ENCODE data around the gene TLR8. TPM values are rescaled to one million over a fixed set of nuclear protein-coding genes. Genes with fewer than 3 reads are reported as not detected.
"Not testable (repeated sequence)": the region's sequence is repeated elsewhere in the genome, so short reads cannot be mapped to it uniquely, and the experiment has no call there.

TLR8 gene
- total RNA-seq, 4 donors from 2014 or later: 0.42 to 0.97 (median 0.62) TPM

- intact Hi-C loops (cut with DNase I; ENCODE audit: low total_unique reads) (no loop called here), in situ Hi-C loops (cut with MboI; ENCODE audit: low sequenced_read_pairs in 4 of 4) (loop anchor here in 3 of 4 donors (25.0 kb wide), 1 partner anchor 526 kb away; no protein-coding TSS in a partner anchor)
- DNase-seq: no peak
- no peak for ATAC-seq
- Histone ChIP-seq H3K9me3 (no peaks in the 10 kb centered on the region), H3K4me1 (no peaks in the 10 kb centered on the region), H3K27ac (no peak overlapping the region), H3K27me3 (no peaks in the 10 kb centered on the region), H3K36me3 (no peaks in the 10 kb centered on the region), H3K4me3 (no peak overlapping the region)
- no peak for TF ChIP-seq POLR2A (IDR thresholded peaks at IDR 0.05)
- TF ChIP-seq, protein P1, sequence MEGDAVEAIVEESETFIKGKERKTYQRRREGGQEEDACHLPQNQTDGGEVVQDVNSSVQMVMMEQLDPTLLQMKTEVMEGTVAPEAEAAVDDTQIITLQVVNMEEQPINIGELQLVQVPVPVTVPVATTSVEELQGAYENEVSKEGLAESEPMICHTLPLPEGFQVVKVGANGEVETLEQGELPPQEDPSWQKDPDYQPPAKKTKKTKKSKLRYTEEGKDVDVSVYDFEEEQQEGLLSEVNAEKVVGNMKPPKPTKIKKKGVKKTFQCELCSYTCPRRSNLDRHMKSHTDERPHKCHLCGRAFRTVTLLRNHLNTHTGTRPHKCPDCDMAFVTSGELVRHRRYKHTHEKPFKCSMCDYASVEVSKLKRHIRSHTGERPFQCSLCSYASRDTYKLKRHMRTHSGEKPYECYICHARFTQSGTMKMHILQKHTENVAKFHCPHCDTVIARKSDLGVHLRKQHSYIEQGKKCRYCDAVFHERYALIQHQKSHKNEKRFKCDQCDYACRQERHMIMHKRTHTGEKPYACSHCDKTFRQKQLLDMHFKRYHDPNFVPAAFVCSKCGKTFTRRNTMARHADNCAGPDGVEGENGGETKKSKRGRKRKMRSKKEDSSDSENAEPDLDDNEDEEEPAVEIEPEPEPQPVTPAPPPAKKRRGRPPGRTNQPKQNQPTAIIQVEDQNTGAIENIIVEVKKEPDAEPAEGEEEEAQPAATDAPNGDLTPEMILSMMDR (IDR thresholded peaks at IDR 0.05 in 4 of 5, conservative IDR thresholded peaks at IDR 0.05 in 1 of 5): no peak
Measured at GRCh38 chrX:12961196-12961718, 54.8 kb downstream of the TLR8 start.

- Histone ChIP-seq H3K4me3 (no peak overlapping the region), H3K9me3 (no peaks in the 10 kb centered on the region), H3K27me3 (no peaks in the 10 kb centered on the region), H3K36me3 (no peaks in the 10 kb centered on the region), H3K4me1 (no peaks in the 10 kb centered on the region), H3K27ac (no peak overlapping the region)
- ATAC-seq (no peak), DNase-seq (no peak)
- intact Hi-C loops (cut with DNase I; ENCODE audit: low total_unique reads) (no loop called here), in situ Hi-C loops (cut with MboI; ENCODE audit: low sequenced_read_pairs in 4 of 4) (loop anchor here in 3 of 4 donors (25.0 kb wide), 1 partner anchor 525 kb away; no protein-coding TSS in a partner anchor)
- TF ChIP-seq, protein P1 (IDR thresholded peaks at IDR 0.05 in 4 of 5, conservative IDR thresholded peaks at IDR 0.05 in 1 of 5): no peak
- TF ChIP-seq POLR2A (IDR thresholded peaks at IDR 0.05): no peak
Measured at GRCh38 chrX:12962041-12962504, 55.7 kb downstream of the TLR8 start.

DNA sequence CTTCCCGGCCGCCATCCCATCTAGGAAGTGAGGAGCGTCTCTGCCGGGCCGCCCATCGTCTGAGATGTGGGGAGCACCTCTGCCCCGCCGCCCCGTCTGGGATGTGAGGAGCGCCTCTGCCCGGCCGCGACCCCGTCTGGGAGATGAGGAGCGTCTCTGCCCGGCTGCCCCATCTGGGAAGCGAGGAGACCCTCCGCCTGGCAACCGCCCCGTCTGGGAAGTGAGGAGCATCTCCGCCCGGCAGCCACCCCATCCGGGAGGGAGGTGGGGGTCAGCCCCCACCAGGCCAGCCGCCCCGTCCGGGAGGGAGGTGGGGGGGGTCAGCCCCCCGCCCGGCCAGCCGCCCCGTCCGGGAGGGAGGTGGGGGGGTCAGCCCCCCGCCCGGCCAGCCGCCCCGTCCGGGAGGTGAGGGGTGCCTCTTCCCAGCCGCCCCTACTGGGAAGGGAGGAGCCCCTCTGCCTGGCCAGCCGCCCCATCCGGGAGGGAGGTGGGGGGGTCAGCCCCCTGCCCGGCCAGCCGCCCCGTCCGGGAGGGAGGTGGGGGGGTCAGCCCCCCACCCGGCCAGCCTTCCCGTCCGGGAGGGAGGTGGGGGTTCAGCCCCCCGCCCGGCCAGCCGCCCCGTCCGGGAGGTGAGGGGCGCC is 56.9 kb downstream of the TLR8 start:
- ATAC-seq; H3K27ac ChIP-seq; H3K36me3 ChIP-seq; intact Hi-C loops (cut with DNase I; ENCODE audit: low total_unique reads); H3K9me3 ChIP-seq; H3K4me1 ChIP-seq; H3K4me3 ChIP-seq; H3K27me3 ChIP-seq; DNase-seq: not testable (repeated sequence)
- in situ Hi-C loops (cut with MboI; ENCODE audit: low sequenced_read_pairs in 4 of 4): loop anchor here in 3 of 4 donors (25.0 kb wide), 1 partner anchor 524 kb away; no protein-coding TSS in a partner anchor

DNA sequence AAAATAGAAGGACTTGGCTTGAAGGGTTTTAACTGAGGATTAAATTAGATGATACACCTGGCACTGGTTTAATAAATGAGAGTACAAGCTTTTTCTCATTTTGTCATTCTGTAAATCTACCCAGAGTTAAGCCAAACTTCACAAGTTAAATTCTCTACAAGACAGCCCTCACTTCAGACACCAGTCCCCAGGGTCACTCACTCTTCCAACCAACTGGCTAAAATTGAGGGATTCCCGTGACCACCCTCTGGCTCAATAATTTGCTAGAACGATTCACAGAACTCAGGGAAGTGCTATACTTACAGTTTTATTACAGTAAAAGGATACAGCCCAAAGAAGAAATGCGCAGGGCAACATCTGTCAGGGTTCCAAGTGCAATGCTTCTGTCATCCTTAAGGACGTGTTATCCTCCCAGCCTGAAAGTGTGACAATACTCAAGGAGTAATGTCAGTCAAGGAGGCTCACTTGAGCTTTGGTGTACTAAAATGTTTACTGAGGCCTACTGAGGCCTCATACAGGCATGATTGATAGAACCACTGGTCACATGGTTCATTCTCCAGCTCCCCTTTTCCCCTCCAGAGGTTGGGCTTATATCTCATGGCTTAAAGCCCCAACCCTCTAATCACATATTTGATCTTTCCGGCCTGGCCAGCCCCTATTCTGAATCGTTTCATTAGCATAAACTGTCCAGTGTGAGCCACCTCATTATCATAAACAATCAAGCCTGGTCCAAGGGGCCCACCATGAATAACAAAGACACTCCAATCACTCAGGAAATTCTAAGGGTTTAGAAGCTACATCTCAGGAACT is 58.9 kb downstream of the TLR8 start:
- Histone ChIP-seq H3K9me3 (no peaks in the 10 kb centered on the region), H3K4me1 (no peaks in the 10 kb centered on the region), H3K27ac (no peak overlapping the region), H3K36me3 (no peaks in the 10 kb centered on the region), H3K4me3 (no peak overlapping the region), H3K27me3 (no peaks in the 10 kb centered on the region)
- DNase-seq: no peak
- TF ChIP-seq POLR2A (IDR thresholded peaks at IDR 0.05): no peak
- TF ChIP-seq, protein P1 (IDR thresholded peaks at IDR 0.05 in 4 of 5, conservative IDR thresholded peaks at IDR 0.05 in 1 of 5): no peak
- intact Hi-C loops (cut with DNase I; ENCODE audit: low total_unique reads): no loop called here
- in situ Hi-C loops (cut with MboI; ENCODE audit: low sequenced_read_pairs in 4 of 4): loop anchor here in 3 of 4 donors (25.0 kb wide), 1 partner anchor 522 kb away; no protein-coding TSS in a partner anchor
- ATAC-seq: no peak

DNA sequence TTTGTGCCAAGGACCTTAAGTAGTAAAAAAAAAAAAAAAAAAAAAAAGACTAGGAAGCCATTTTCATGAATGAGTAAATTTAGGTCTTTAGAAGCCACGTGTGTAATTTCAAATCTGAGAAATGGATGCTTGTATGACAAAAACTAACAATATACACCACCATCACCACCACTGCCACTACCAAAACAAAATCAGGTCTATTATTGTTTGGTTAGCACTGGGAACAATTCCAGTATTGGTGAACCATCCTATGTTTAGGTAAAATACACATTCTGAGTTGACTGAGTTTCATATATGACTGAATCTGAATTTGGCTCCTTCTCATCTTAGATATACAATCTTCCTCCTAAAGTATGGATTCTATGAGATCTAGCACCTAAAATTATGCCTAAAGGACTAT is 59.7 kb downstream of the TLR8 start:
- ATAC-seq (no peak), DNase-seq (no peak)
- H3K4me3 ChIP-seq: no peak overlapping the region
- no peak overlapping the region for H3K27ac ChIP-seq
- no peaks in the 10 kb centered on the region for H3K27me3 ChIP-seq
- no peaks in the 10 kb centered on the region for H3K9me3 ChIP-seq
- TF ChIP-seq, protein P1 (IDR thresholded peaks at IDR 0.05 in 4 of 5, conservative IDR thresholded peaks at IDR 0.05 in 1 of 5): no peak
- TF ChIP-seq POLR2A (IDR thresholded peaks at IDR 0.05): no peak
- intact Hi-C loops (cut with DNase I; ENCODE audit: low total_unique reads): no loop called here
- H3K36me3 ChIP-seq: no peaks in the 10 kb centered on the region
- in situ Hi-C loops (cut with MboI; ENCODE audit: low sequenced_read_pairs in 4 of 4): loop anchor here in 3 of 4 donors (25.0 kb wide), 1 partner anchor 521 kb away; no protein-coding TSS in a partner anchor
- no peaks in the 10 kb centered on the region for H3K4me1 ChIP-seq
